Measurements from ENCODE around the gene FAM193A.
"Not testable (repeated sequence)": the region's sequence is repeated elsewhere in the genome, so short reads cannot be mapped to it uniquely, and the experiment has no call there.

FAM193A gene

DNA sequence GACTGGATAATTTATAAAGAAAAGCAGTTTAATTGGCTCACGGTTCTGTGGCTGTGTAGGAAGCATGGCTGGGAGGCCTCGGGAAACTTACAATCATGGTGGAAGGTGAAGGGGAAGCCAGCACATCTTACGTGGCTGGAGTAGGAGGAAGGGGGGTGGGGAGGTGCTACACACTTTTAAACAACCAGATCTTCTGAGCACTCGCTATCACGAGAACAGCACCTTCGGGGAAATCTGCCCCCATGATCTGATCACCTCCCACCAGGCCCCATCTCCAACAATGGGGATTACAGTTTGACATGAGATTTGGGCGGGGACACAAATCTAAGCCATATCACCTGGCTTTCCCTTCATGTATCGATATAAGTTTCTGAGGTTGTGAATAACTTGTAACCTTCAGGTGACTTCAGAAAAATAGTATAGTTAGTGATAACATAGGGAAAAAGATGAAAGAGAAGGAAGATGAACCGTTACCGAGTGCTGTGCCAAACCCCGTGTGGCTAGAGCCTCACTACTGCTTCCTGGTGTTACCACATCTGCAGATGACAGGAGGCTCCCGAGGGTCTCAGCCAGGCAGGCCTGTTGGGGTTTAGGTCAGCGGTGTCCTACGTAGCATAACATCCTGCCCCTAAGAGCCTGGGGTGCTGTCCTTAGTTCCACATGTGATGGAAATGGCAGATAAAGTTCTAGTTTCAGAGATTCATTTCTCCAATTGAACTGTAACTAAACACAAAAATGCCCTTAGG lies 116.1 kb downstream of the FAM193A start:
- no peak for DNase-seq

GRCh38 chr4:2660596-2661211 lies 124.3 kb downstream of the FAM193A start:
- DNase-seq, result no peak

DNA sequence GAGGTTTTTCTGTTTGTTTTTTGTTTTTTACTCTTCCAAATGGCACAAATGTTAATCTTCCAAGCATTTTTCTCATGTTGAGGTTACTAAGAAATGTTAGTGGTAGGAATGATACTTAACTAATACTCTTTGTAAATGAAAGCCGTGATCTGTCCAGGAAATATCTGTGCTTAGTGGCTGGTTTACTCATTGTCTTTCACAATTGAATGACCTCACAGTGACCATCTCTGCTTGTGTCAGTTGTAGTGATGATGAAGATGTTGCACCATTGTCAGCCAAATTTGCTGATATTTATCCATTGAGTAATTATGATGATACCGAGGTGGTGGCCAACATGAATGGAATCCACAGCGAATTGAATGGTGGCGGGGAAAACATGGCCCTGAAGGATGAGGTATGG lies 126.2 kb downstream of the FAM193A start:
- DNase-seq, result no peak

DNA sequence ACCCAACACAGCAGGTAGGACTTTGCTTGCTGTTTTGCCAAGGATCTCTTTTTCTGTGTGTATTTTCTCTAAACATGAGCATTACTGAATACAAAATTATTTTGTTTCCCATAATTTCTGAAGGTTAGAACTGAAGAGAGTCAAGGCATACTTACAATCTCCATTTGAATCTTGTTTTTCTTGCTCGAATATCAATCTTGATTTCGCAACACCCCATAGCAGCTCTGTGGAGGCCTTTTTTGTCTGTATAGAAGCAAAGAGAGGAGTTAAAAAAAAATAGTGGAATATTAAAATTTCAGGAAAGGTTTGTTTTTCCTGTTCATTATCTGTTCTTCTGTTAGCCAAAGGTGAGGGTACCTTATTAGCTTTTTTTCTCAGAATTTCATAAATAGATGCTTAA lies 126.8 kb downstream of the FAM193A start:
- no peak for DNase-seq

GRCh38 chr4:2666722-2667247 lies 130.3 kb downstream of the FAM193A start:
- no peak for DNase-seq

- no peak for DNase-seq
These were observed 131.0 kb downstream of the FAM193A start for GRCh38 chr4:2667428-2667827.

DNA sequence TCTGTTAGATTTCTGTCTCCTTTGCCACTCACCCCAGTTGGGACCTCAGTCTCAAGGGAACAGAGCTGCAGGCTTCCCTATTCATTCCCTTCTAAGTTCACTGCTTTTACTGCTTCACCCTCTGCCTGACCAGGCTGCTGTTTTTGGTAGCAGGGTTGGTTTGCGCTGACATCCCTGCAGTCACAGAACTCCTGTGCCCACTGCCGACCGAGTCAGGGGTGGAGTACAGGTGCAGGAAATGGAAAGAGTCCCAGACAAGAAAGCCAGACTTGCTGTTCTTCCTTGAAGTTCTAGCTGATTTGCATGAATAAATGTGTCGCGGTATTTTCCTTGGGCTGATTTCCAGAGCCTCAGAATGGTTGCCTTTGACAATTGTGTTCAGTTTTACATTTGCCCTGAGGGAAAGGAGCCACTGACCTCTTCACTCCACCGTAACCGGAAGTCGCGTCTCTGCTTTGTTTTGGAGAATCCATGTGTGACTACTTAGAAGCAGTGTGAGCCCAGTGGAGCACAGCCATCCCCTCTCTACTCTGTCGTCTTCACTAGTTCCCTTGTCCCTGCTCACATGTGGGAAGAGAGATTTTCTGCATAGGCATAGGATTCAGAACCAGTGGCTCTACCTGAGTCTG lies 134.9 kb downstream of the FAM193A start:
- DNase-seq, result no peak

DNA sequence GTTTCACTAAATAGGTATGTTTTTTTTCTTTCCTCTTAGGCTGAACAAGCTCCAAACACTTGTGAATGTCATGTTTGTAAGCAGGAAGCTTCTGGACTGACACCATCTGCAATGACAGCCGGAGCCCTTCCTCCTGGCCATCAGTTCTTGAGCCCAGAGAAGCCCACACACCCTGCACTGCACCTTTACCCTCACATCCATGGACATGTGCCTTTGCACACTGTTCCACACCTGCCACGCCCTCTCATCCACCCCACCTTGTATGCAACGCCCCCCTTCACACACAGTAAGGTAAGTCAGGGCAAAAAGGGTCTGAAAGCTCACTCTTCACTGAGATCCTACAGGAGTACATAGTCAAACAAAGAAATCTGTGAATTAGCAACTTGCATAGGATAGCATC lies 135.6 kb downstream of the FAM193A start:
- DNase-seq, result no peak

DNA sequence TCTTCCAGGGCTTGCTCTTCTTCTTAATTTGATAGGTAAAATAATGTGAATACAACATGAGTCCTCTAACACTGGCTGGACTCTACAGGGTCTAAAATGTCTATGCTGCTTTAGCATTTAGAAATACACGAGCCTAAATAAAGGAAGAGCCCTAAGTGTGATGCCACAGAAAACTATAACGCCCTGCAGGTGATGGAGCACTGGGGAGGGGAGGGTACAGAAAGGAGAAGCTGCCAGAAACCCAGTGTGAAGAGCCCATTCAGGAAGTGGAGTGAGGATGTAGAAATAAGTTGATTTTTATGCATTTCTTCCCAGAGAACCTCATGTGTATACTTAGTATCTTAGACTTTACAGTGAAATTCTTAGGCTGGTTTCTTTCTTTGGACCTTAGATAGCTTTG lies 136.3 kb downstream of the FAM193A start:
- DNase-seq, result no peak

GRCh38 chr4:2673157-2673556 lies 136.7 kb downstream of the FAM193A start:
- no peak for DNase-seq

DNA sequence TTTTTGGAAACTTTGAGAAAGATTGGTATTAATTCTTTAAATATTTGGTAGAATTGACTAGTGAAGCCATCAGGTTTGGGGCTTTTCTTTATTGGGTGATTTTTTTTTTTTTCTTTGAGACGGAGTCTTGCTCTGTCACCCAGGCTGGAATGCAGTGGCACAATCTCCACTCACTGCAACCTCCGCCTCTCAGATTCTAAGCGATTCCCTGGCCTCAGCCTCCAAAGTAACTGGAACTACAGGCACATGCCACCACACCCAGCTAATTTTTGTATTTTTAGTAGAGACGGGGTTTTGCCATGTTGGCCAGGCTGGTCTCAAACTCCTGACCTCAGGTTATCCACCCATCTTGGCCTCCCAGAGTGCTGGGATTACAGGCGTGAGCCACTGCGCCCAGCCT lies 143.3 kb downstream of the FAM193A start:
- DNase-seq, result not testable (repeated sequence)

GRCh38 chr4:2684486-2684885 lies 148.0 kb downstream of the FAM193A start:
- no peak for DNase-seq

DNA sequence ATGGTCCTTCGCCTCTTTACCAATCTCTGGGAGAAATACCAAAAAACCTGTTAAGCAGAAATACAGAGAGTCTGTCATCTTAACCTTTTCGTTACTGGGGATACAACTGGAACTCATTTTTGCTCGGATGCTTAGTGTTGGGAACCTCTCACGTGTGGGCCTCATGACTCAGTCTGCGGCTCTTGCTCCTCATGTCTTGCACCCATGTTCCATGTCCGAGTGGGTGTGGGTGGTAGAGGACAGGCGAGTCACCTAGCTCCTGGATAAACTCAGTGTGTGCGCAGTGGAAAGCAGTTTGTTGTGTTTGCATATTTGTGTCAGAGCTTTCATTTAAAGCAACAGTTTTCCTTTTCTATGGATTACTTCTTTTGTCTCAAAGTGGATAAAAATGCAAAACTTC lies 149.1 kb downstream of the FAM193A start:
- DNase-seq, result no peak

- DNase-seq, result no peak
These were observed 150.2 kb downstream of the FAM193A start for GRCh38 chr4:2686379-2687265.

DNA sequence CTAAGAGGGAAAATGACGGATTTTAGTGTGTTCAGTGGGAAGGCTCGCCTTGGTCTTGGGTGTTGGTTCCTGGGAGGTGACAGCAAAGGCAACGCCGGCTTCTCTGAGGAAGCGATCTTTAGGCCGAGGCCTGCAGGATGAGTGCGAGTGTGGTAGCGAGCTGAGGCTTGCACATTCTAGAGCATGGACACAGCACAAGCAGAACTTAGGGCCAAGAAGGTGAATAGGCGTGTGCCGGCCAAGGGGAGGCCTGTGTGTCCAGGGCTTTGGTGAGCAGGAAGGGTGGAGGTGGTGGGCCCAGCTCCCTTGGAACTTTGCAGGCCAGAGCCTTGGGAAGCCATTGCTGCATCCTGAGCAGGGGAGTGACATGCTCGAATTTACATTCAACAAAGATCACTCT lies 151.8 kb downstream of the FAM193A start:
- DNase-seq, result no peak

DNA sequence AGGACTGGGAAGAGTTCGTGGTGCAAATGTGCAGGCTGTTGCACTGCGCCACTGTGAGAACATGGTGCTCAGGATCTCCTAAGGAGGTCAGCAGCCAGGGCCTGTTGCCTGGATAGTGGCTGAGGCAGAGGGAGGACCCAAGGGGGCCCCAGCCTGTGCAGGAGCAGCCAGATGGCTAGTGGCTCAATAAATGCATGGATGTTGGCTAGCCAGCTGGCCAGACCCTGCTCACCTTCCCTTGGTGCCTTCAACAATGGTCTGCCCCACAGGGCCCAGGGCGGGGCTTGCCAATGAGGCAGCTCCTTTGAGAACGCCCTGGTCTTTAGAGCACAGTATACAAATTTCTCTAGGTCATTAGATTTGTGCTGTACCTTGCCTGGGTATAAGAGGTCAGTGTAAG lies 152.2 kb downstream of the FAM193A start:
- DNase-seq, result no peak

- DNase-seq, result no peak
These were observed 152.7 kb downstream of the FAM193A start for GRCh38 chr4:2689114-2689513.

DNA sequence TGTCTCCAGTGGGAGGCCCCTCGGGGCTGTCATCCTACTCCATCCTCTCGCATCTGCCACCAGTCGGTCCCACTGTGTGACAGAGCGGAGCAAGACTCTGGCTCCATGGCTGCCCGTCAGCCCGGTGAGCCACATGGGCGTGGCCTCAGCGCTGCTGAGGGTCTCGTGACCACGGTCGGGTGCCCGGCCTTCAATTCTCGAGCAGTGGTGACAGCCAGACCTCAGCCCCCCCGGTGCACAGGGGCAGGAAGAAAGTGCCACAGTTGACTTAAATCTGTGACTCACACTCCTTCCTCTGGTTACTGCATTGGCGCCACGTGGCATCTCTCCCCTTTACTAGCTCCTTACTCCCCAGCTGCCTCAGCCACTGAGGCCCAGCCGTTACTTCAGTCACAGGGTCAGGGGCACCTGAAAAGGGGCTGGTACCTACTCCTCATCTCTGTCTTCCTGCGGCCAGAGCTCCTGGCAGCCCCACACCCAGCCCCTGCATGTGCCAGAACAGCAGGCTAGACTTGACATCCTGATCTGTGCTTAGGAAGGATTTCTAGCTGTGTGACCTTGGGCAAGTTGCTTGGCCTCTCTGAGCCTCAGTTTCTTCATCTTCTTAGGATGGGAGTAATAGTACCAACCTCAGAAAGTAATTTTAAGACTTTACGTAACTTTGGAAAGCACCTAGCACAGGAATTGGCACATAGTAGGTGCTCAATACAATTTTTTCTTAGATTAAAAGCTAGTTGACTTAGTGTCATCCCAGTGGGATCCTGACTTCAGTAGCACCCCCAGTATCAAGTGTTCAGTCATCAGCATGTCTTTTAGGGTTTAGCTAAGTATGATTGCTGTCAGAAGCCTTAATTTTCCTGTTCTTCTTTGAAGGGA lies 153.6 kb downstream of the FAM193A start:
- DNase-seq, result peak; percentile 13 to 72

- DNase-seq, result no peak
These were observed 154.9 kb downstream of the FAM193A start for GRCh38 chr4:2691313-2691712.

DNA sequence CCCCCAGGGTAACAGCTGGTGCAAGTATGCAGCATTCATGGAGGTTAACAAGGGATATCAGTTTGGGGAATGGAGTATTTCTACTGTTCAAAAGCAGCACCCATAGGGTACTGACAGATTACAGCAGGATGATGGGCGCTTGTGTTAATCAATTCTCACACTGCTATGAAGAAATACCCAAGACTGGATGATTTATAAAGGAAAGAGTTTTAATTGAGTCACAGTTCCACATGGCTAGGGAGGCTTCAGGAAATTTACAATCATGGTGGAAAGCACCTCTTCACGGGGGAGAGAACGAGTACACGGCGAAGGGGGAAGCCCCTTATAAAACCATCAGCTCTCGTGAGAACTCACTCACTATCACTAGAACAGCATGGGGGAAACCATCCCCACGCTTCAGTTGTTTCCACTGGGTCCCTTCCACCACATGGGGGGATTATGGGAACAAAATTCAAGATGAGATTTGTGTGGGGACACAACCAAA lies 155.5 kb downstream of the FAM193A start:
- DNase-seq, result no peak

- no peak for DNase-seq
These were observed 158.2 kb downstream of the FAM193A start for GRCh38 chr4:2694691-2695090.

All from CD4-positive, alpha-beta T cell treated with Interleukin-1 beta for 1 hour (primary cell).